GM12878 (cell line): ENCODE results near the gene RPS28. TPM values are rescaled to one million over a fixed set of nuclear protein-coding genes. Genes with fewer than 3 reads are reported as not detected.
A peak's percentile ranks its signal among the peaks of the same experiment; 100 is the strongest.

ENCODE experiments used
- BCL11A ChIP-seq: IDR thresholded peaks from 2 replicates; pipeline ENCODE4 v1.6.1; 2011; ENCODE audit warnings: low read depth, low read length
- CREB1 ChIP-seq: IDR thresholded peaks from 2 replicates; pipeline ENCODE4 v1.6.1; 2012; ENCODE audit warnings: low read depth, mild to moderate bottlenecking, inconsistent platforms
- CREM ChIP-seq: IDR thresholded peaks from 2 replicates; pipeline ENCODE4 v1.6.1; 2014; ENCODE audit warnings: antibody characterized with exemption, low read depth
- DPF2 ChIP-seq: fragments of 450-650 bp; IDR thresholded peaks from 2 replicates; pipeline ENCODE4 v1.6.1; 2017; ENCODE audit warnings: mild to moderate bottlenecking
- E2F8 ChIP-seq: fragments of 450-650 bp; IDR thresholded peaks from 2 replicates; pipeline ENCODE4 v1.6.1; 2018; ENCODE audit warnings: mild to moderate bottlenecking, low read depth, moderate library complexity; ENCODE audit not compliant: partially characterized antibody
- IKZF2 ChIP-seq, 2 experiments: fragments of 450-650 bp; IDR thresholded peaks; 2 replicates each; pipeline ENCODE4 v1.6.1; 2017; ENCODE audit warnings: mild to moderate bottlenecking in 2 of 2, moderate library complexity in 2 of 2
- LARP7 ChIP-seq: fragments of 450-650 bp; IDR thresholded peaks from 2 replicates; pipeline ENCODE4 v1.6.1; 2017; ENCODE audit warnings: mild to moderate bottlenecking
- MLLT1 ChIP-seq: fragments of 450-650 bp; IDR thresholded peaks from 2 replicates; pipeline ENCODE4 v1.6.1; 2016; ENCODE audit warnings: mild to moderate bottlenecking
- NRF1 ChIP-seq: conservative IDR thresholded peaks from 2 replicates; pipeline ENCODE4 v1.6.1; 2011; ENCODE audit warnings: mild to moderate bottlenecking, low read depth, low read length, improper control_type of control experiment
- RAD21 ChIP-seq: IDR thresholded peaks from 2 replicates; pipeline ENCODE4 v1.6.1; 2011; ENCODE audit warnings: mild to moderate bottlenecking, low read depth, low read length, moderate library complexity; ENCODE audit not compliant: insufficient read depth
- SIN3A ChIP-seq: IDR thresholded peaks from 2 replicates; pipeline ENCODE4 v1.6.1; 2012; ENCODE audit warnings: low read depth, low read length, improper control_type of control experiment
- SMAD5 ChIP-seq: IDR thresholded peaks from 2 replicates; pipeline ENCODE4 v1.6.1; 2016; ENCODE audit warnings: antibody characterized with exemption, low read depth
- TARDBP ChIP-seq: IDR thresholded peaks from 2 replicates; pipeline ENCODE4 v1.6.1; 2016; ENCODE audit warnings: borderline replicate concordance
- YY1 ChIP-seq: IDR thresholded peaks from 2 replicates; pipeline ENCODE4 v1.6.1; 2011; ENCODE audit warnings: low read depth, mild to moderate bottlenecking, low read length
- ZNF24 ChIP-seq: fragments of 450-650 bp; IDR thresholded peaks from 2 replicates; pipeline ENCODE4 v1.6.1; 2017; ENCODE audit warnings: antibody characterized with exemption, mild to moderate bottlenecking
- polyA plus RNA-seq, 11 experiments: library from polyadenylated mRNA; depleted of rRNA in 4 of 11; unstranded in 6 of 11; stranded (reverse) in 5 of 11; fragments of >200 nt; fragmentation: Nextera tagmentation in 4 of 11; fragmentation: Illumina TruSeq in 1 of 11; extraction: Ambion mirVana in 4 of 11; extraction: Trizol in 1 of 11; gene quantifications; 1 replicate in 1 of 11; 2 replicates in 10 of 11; pipeline versions ENCODE4 v1.2.1 to v1.2.3, GENCODE V29; 2011 to 2016; ENCODE audit warnings: inconsistent platforms in 2 of 11, missing spikeins in 2 of 11, low read depth in 1 of 11
- total RNA-seq, 4 experiments: library from RNA; depleted of rRNA in 3 of 4; stranded (reverse); fragments of >200 nt in 3 of 4; fragmentation: Illumina TruSeq in 1 of 4; extraction: Trizol in 1 of 4; gene quantifications; 2 replicates each; pipeline versions ENCODE4 v1.2.1 to v1.2.3, GENCODE V29; 2013 to 2021
- TF ChIP-seq, protein P1 (sequence below): IDR thresholded peaks from 2 replicates; pipeline ENCODE4 v1.6.1; 2011; ENCODE audit warnings: mild to moderate bottlenecking, low read depth, low read length, moderate library complexity; ENCODE audit not compliant: insufficient replicate concordance
- TF ChIP-seq, protein P2 (sequence below): fragments of 150-350 bp; IDR thresholded peaks from 2 replicates; pipeline ENCODE4 v1.6.1; 2016; ENCODE audit warnings: low read depth, low read length
- TF ChIP-seq, protein P3 (sequence below): IDR thresholded peaks from 2 replicates; pipeline ENCODE4 v1.6.1; 2012; ENCODE audit warnings: low read depth, low read length, improper control_type of control experiment
- TF ChIP-seq, protein P4 (sequence below): IDR thresholded peaks from 2 replicates; pipeline ENCODE4 v1.6.1; 2012; ENCODE audit warnings: low read depth, low read length, improper control_type of control experiment

Gene RPS28
- total and polyA plus RNA-seq, 10 of the 15 experiments (the other 5 are each of a cell fraction or from before 2014, with no cell fraction given) = 422 to 3,905 (median 1,580) TPM

GRCh38 chr19:8307965-8308866, 13.1 kb upstream of the RPS28 start, which contains the start of gene CD320 (continued):
- TF ChIP-seq ZNF24 = no peak
- peak; percentile 35 for TF ChIP-seq MLLT1
- TF ChIP-seq SMAD5 = peak; percentile 75; the same call in 1 of the 2 replicates
- TF ChIP-seq RAD21 = no peak
- TF ChIP-seq, protein P1, sequence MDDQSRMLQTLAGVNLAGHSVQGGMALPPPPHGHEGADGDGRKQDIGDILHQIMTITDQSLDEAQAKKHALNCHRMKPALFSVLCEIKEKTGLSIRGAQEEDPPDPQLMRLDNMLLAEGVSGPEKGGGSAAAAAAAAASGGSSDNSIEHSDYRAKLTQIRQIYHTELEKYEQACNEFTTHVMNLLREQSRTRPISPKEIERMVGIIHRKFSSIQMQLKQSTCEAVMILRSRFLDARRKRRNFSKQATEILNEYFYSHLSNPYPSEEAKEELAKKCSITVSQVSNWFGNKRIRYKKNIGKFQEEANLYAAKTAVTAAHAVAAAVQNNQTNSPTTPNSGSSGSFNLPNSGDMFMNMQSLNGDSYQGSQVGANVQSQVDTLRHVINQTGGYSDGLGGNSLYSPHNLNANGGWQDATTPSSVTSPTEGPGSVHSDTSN = peak; percentile 93
- TF ChIP-seq, protein P2, sequence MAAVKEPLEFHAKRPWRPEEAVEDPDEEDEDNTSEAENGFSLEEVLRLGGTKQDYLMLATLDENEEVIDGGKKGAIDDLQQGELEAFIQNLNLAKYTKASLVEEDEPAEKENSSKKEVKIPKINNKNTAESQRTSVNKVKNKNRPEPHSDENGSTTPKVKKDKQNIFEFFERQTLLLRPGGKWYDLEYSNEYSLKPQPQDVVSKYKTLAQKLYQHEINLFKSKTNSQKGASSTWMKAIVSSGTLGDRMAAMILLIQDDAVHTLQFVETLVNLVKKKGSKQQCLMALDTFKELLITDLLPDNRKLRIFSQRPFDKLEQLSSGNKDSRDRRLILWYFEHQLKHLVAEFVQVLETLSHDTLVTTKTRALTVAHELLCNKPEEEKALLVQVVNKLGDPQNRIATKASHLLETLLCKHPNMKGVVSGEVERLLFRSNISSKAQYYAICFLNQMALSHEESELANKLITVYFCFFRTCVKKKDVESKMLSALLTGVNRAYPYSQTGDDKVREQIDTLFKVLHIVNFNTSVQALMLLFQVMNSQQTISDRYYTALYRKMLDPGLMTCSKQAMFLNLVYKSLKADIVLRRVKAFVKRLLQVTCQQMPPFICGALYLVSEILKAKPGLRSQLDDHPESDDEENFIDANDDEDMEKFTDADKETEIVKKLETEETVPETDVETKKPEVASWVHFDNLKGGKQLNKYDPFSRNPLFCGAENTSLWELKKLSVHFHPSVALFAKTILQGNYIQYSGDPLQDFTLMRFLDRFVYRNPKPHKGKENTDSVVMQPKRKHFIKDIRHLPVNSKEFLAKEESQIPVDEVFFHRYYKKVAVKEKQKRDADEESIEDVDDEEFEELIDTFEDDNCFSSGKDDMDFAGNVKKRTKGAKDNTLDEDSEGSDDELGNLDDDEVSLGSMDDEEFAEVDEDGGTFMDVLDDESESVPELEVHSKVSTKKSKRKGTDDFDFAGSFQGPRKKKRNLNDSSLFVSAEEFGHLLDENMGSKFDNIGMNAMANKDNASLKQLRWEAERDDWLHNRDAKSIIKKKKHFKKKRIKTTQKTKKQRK = no peak
- peak; percentile 89; the same call in 1 of the 2 replicates for TF ChIP-seq DPF2
- peak; percentile 52 for TF ChIP-seq CREM
- peak; percentile 76 for TF ChIP-seq SIN3A
- TF ChIP-seq NRF1 = peak; percentile 88
- TF ChIP-seq YY1 = peak; percentile 91
- TF ChIP-seq CREB1 = peak; percentile 84
- TF ChIP-seq IKZF2 (IDR thresholded peaks at IDR 0.05) = 0 out of 4 replicates have a peak, but pooled peaks of 1 of the 2 experiments have one; percentile 14
- TF ChIP-seq TARDBP = no peak
- TF ChIP-seq BCL11A = 0 out of 2 replicates have a peak, but pooled peaks have one; percentile 3
- TF ChIP-seq LARP7 = peak; percentile 80; the same call in 1 of the 2 replicates
- TF ChIP-seq, protein P3, sequence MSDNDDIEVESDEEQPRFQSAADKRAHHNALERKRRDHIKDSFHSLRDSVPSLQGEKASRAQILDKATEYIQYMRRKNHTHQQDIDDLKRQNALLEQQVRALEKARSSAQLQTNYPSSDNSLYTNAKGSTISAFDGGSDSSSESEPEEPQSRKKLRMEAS = peak; percentile 97
- TF ChIP-seq, protein P4, sequence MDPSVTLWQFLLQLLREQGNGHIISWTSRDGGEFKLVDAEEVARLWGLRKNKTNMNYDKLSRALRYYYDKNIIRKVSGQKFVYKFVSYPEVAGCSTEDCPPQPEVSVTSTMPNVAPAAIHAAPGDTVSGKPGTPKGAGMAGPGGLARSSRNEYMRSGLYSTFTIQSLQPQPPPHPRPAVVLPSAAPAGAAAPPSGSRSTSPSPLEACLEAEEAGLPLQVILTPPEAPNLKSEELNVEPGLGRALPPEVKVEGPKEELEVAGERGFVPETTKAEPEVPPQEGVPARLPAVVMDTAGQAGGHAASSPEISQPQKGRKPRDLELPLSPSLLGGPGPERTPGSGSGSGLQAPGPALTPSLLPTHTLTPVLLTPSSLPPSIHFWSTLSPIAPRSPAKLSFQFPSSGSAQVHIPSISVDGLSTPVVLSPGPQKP = 0 out of 2 replicates have a peak, but pooled peaks have one; percentile 33
- TF ChIP-seq E2F8 = peak; percentile 69
